IMR-90 (cell line): Measurements from ENCODE around the gene SLC44A5. TPM values are rescaled to one million over a fixed set of nuclear protein-coding genes. Genes with fewer than 3 reads are reported as not detected.
"Not testable (repeated sequence)": the region's sequence is repeated elsewhere in the genome, so short reads cannot be mapped to it uniquely, and the experiment has no call there.

ENCODE experiments used
- ATAC-seq: fragments of 200-7000 bp; cut with Tn5 transposase; 2 replicates; pipeline ENCODE4 v1.9.1; 2020; ENCODE audit warnings: low read depth, mild to moderate bottlenecking, moderate library complexity
- BruUV-seq: library from RNA; stranded (reverse); fragments of 400-500 nt; replicated peaks from 2 replicates; lab custom pipeline; 2021; lab: Mats Ljungman, UMichigan
- CTCF ChIA-PET: fragments of 300-600 bp; formaldehyde crosslinking; extraction: SDS; loops from one replicate; lab custom pipeline; 2021; ENCODE audit warnings: antibody characterized with exemption; lab: Yijun Ruan, JAX
- POLR2A ChIA-PET: fragments of 300-600 bp; sonication (Branson Sonifier 250); formaldehyde crosslinking; loops from one replicate; lab custom pipeline; 2022; ENCODE audit warnings: antibody characterized with exemption; ENCODE audit not compliant: unreplicated experiment; lab: Charles Lee
- DNase-seq: peaks from one replicate; pipeline ENCODE4 v3.0.0; 2013
- H2AFZ ChIP-seq: replicated peaks from 2 replicates; pipeline ENCODE3; 2013; ENCODE audit warnings: low read length, mild to moderate bottlenecking; ENCODE audit not compliant: poor library complexity
- H2AK5ac ChIP-seq: 2 replicates; pipeline ENCODE4 v1.6.1; 2013; ENCODE audit warnings: low read depth, low read length, inconsistent platforms
- H2AK9ac ChIP-seq: replicated peaks from 2 replicates; pipeline ENCODE3; 2013; ENCODE audit warnings: mild to moderate bottlenecking, low read depth, low read length, moderate library complexity; ENCODE audit not compliant: poor library complexity
- H2BK120ac ChIP-seq: 2 replicates; pipeline ENCODE4 v1.6.1; 2013; ENCODE audit warnings: low read depth, low read length, inconsistent platforms
- H2BK15ac ChIP-seq: 3 replicates; pipeline ENCODE4 v1.6.1; 2013; ENCODE audit warnings: low read depth, low read length, inconsistent platforms
- H2BK20ac ChIP-seq: 2 replicates; pipeline ENCODE4 v1.6.1; 2013; ENCODE audit warnings: low read depth, mild to moderate bottlenecking, inconsistent platforms, low read length, moderate library complexity
- H2BK5ac ChIP-seq: 2 replicates; pipeline ENCODE4 v1.6.1; 2013; ENCODE audit warnings: mild to moderate bottlenecking, low read depth, low read length, inconsistent platforms; ENCODE audit not compliant: poor library complexity, severe bottlenecking
- H3K14ac ChIP-seq: replicated peaks from 2 replicates; pipeline ENCODE4 v1.6.1; 2013; ENCODE audit warnings: low read depth, low read length, inconsistent platforms
- H3K18ac ChIP-seq: 2 replicates; pipeline ENCODE4 v1.6.1; 2013; ENCODE audit warnings: low read depth, low read length, control low read depth
- H3K23ac ChIP-seq: 2 replicates; pipeline ENCODE4 v1.6.1; 2013; ENCODE audit warnings: low read depth, low read length, inconsistent platforms
- H3K27ac ChIP-seq: 2 replicates; pipeline ENCODE4 v1.5.1; 2013; ENCODE audit warnings: mild to moderate bottlenecking, control low read depth, low read length; ENCODE audit not compliant: insufficient read depth
- H3K27me3 ChIP-seq: 2 replicates; pipeline ENCODE4 v1.6.1; 2013; ENCODE audit warnings: low read length; ENCODE audit not compliant: control insufficient read depth, insufficient read depth
- H3K36me3 ChIP-seq: 2 replicates; pipeline ENCODE4 v1.6.1; 2013; ENCODE audit warnings: low read length, mixed read lengths; ENCODE audit not compliant: control insufficient read depth, insufficient read depth
- H3K4ac ChIP-seq: 2 replicates; pipeline ENCODE4 v1.6.1; 2013; ENCODE audit warnings: low read depth, low read length, inconsistent platforms
- H3K4me1 ChIP-seq: 2 replicates; pipeline ENCODE4 v1.6.1; 2013; ENCODE audit warnings: low read length, mixed read lengths; ENCODE audit not compliant: control insufficient read depth, insufficient read depth
- H3K4me2 ChIP-seq: 2 replicates; pipeline ENCODE4 v1.6.1; 2013; ENCODE audit warnings: low read depth, mild to moderate bottlenecking, control low read depth, low read length, moderate library complexity
- H3K4me3 ChIP-seq: 2 replicates; pipeline ENCODE4 v1.5.1; 2013; ENCODE audit warnings: low read depth, mild to moderate bottlenecking, control low read depth, low read length, moderate library complexity; ENCODE audit not compliant: insufficient read depth
- H3K56ac ChIP-seq: 2 replicates; pipeline ENCODE4 v1.6.1; 2013; ENCODE audit warnings: low read length, inconsistent platforms; ENCODE audit not compliant: insufficient read depth; ENCODE audit errors: extremely low read depth
- H3K79me1 ChIP-seq, 2 experiments: 2 replicates each; pipeline ENCODE4 v1.6.1; 2013; ENCODE audit warnings: low read length in 2 of 2, inconsistent platforms in 1 of 2, low read depth in 1 of 2
- H3K9ac ChIP-seq: 2 replicates; pipeline ENCODE4 v1.6.1; 2013; ENCODE audit warnings: low read depth, low read length, control low read depth
- H3K9me1 ChIP-seq: 2 replicates; pipeline ENCODE4 v1.6.1; 2013; ENCODE audit warnings: low read length, inconsistent platforms; ENCODE audit not compliant: insufficient read depth
- H3K9me3 ChIP-seq: 2 replicates; pipeline ENCODE4 v1.6.1; 2013; ENCODE audit warnings: low read length; ENCODE audit not compliant: control insufficient read depth, insufficient read depth
- H4K20me1 ChIP-seq: 2 replicates; pipeline ENCODE4 v1.6.1; 2013; ENCODE audit warnings: low read length, inconsistent platforms; ENCODE audit not compliant: insufficient read depth
- H4K5ac ChIP-seq: 2 replicates; pipeline ENCODE4 v1.6.1; 2013; ENCODE audit warnings: mild to moderate bottlenecking, low read depth, low read length, control low read depth
- H4K8ac ChIP-seq, 2 experiments: 2 replicates each; pipeline ENCODE4 v1.6.1; 2013; ENCODE audit warnings: low read depth in 2 of 2, low read length in 2 of 2, control low read depth in 1 of 2, inconsistent platforms in 1 of 2
- H4K91ac ChIP-seq: 2 replicates; pipeline ENCODE4 v1.6.1; 2013; ENCODE audit warnings: low read depth, low read length, inconsistent platforms; ENCODE audit not compliant: insufficient read depth
- BHLHE40 ChIP-seq: fragments of 150-350 bp; IDR thresholded peaks from 2 replicates; pipeline ENCODE4 v1.6.1; 2016; ENCODE audit warnings: mild to moderate bottlenecking, low read depth, low read length
- CEBPB ChIP-seq: IDR thresholded peaks from 2 replicates; pipeline ENCODE4 v1.6.1; 2012; ENCODE audit warnings: low read depth, low read length, improper control_type of control experiment
- CTCF ChIP-seq: conservative IDR thresholded peaks from 2 replicates; pipeline ENCODE4 v1.5.1; 2012; ENCODE audit warnings: mild to moderate bottlenecking, low read depth, low read length, improper control_type of control experiment
- FOS ChIP-seq: fragments of 150-350 bp; IDR thresholded peaks from 2 replicates; pipeline ENCODE4 v1.6.1; 2016; ENCODE audit warnings: low read depth, low read length
- MAZ ChIP-seq: IDR thresholded peaks from 2 replicates; pipeline ENCODE4 v1.6.1; 2012; ENCODE audit warnings: low read depth, mild to moderate bottlenecking, low read length, improper control_type of control experiment, moderate library complexity, borderline replicate concordance
- NFE2L2 ChIP-seq: fragments of 150-350 bp; IDR thresholded peaks from 2 replicates; pipeline ENCODE4 v1.6.1; 2016; ENCODE audit warnings: low read depth, mild to moderate bottlenecking, low read length
- POLR2A ChIP-seq: IDR thresholded peaks from 2 replicates; pipeline ENCODE4 v1.6.1; 2012; ENCODE audit warnings: mild to moderate bottlenecking, low read depth, low read length
- RAD21 ChIP-seq: IDR thresholded peaks from 2 replicates; pipeline ENCODE4 v1.6.1; 2012; ENCODE audit warnings: low read length, improper control_type of control experiment
- RCOR1 ChIP-seq: IDR thresholded peaks from 2 replicates; pipeline ENCODE4 v1.6.1; 2012; ENCODE audit warnings: mild to moderate bottlenecking, low read length, improper control_type of control experiment; ENCODE audit not compliant: insufficient replicate concordance
- WGBS, 2 experiments: methylation state at CpG; one replicate each; pipeline versions ENCODE4 v1.1.5 to v1.1.7; 2013; ENCODE audit warnings: missing lambda C conversion rate in 2 of 2; ENCODE audit not compliant: insufficient read length in 1 of 2; ENCODE audit errors: extremely low coverage in 2 of 2; 5-methylcytosine and 5-hydroxymethylcytosine counted together
- dilution Hi-C: fragments of 300-500 bp; cut with HindIII; formaldehyde crosslinking; loops from one replicate; pipeline ENCODE4 v1.14.3; 2018; ENCODE audit warnings: low sequenced_read_pairs; ENCODE audit not compliant: unreplicated experiment
- in situ Hi-C: fragments of 300-500 bp; cut with MboI; formaldehyde crosslinking; loops from 3 replicates; pipeline ENCODE4 v1.14.3; 2019; ENCODE audit warnings: low sequenced_read_pairs, inconsistent platforms, mixed read lengths
- intact Hi-C: fragments of 100-400 bp; cut with micrococcal nuclease; formaldehyde crosslinking; loops from 2 replicates; pipeline ENCODE4 v1.10.0; 2022
- polyA plus RNA-seq, 3 experiments: library from polyadenylated mRNA; depleted of rRNA; stranded (reverse); fragments of >200 nt; gene quantifications; 2 replicates each; pipeline ENCODE4 v1.2.3, GENCODE V29; 2012; ENCODE audit warnings: low replicate concordance in 1 of 3
- total RNA-seq: library from RNA; depleted of rRNA; stranded (reverse); fragments of >200 nt; gene quantifications from 2 replicates; pipeline ENCODE4 v1.2.3, GENCODE V29; 2012

Gene SLC44A5
- total and polyA plus RNA-seq, 2 of the 4 experiments (the other 2 are of a cell fraction): under 0.01 TPM; not detected in 1

DNA sequence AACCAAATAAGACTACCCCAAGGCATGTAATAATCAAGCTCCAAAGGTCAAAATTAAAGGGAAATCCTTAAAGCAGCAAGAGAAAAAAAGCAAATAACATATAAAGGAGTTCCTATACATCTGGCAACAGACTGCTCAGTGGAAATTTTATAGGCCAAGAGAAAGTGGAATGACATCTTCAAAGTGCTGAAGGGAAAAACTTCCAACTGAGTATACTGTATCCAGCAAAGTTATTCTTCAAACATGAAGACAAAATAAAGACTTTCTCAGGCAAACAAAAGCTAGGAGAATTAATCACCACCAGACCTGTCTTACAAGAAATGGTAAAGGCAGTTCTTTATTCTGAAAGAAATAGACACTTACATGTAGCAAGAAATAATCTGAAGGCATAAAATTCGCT lies 45.0 kb upstream of the SLC44A5 start:
- in situ Hi-C loops: no loop called here
- Histone ChIP-seq H3K56ac (no peak overlapping the region), H3K79me1 (no peaks in the 10 kb centered on the region), H3K4ac (no peak overlapping the region), H3K9me1 (no peaks in the 10 kb centered on the region), H3K18ac (no peak overlapping the region), H3K9ac (no peak overlapping the region), H2AK5ac (no peak overlapping the region), H3K9me3 (no peaks in the 10 kb centered on the region), H2AFZ (no peak overlapping the region), H2BK120ac (no peak overlapping the region), H3K23ac (no peak overlapping the region), H2BK20ac (no peak overlapping the region), H3K4me3 (no peak overlapping the region), H3K27ac (no peak overlapping the region), H2BK15ac (no peak overlapping the region), H4K91ac (no peak overlapping the region), H3K36me3 (no peaks in the 10 kb centered on the region), H3K4me1 (no peaks in the 10 kb centered on the region), H3K27me3 (no peaks in the 10 kb centered on the region), H3K4me2 (no peak overlapping the region), H2AK9ac (no peak overlapping the region), H4K5ac (no peak overlapping the region), H3K14ac (no peak overlapping the region), H2BK5ac (no peak overlapping the region), H4K20me1 (no peaks in the 10 kb centered on the region), H4K8ac (no peak overlapping the region)
- no CpG with 5 or more reads among the region's 1 CpG for WGBS, 2 experiments
- BruUV-seq: no TSS peak
- dilution Hi-C loops: no loop called here
- TF ChIP-seq NFE2L2 (no peak), RAD21 (no peak), RCOR1 (no peak), POLR2A (no peak), MAZ (no peak), BHLHE40 (no peak), FOS (no peak), CEBPB (no peak), CTCF (no peak)
- ATAC-seq: no peak
- intact Hi-C loops: no loop called here
- DNase-seq: no peak
- POLR2A ChIA-PET: no interaction called here
- CTCF ChIA-PET: no interaction called here

- H3K79me1 ChIP-seq, H2AK9ac ChIP-seq, H4K5ac ChIP-seq, dilution Hi-C loops, H4K20me1 ChIP-seq, H2AFZ ChIP-seq, in situ Hi-C loops, H3K4me3 ChIP-seq, H3K4me2 ChIP-seq, H4K8ac ChIP-seq, H3K9me1 ChIP-seq, intact Hi-C loops, H2BK15ac ChIP-seq, H3K4me1 ChIP-seq, H3K9ac ChIP-seq, H3K4ac ChIP-seq, DNase-seq, H3K9me3 ChIP-seq, H4K91ac ChIP-seq, ATAC-seq, H2BK5ac ChIP-seq, H2BK120ac ChIP-seq, H3K56ac ChIP-seq, H3K14ac ChIP-seq, CTCF ChIA-PET, POLR2A ChIA-PET, H2AK5ac ChIP-seq, H3K23ac ChIP-seq, H3K36me3 ChIP-seq, H2BK20ac ChIP-seq, BruUV-seq, H3K18ac ChIP-seq, H3K27ac ChIP-seq, H3K27me3 ChIP-seq: not testable (repeated sequence)
- no CpG with 5 or more reads among the region's 2 CpGs for WGBS, 2 experiments
Observed at GRCh38 chr1:75647183-75647582, 36.3 kb upstream of the SLC44A5 start.
